PFSK-1 (cell line): ENCODE results near the gene TEAD2.

ENCODE experiments used
- FOXP2 ChIP-seq: optimal IDR thresholded peaks from 2 replicates; pipeline ENCODE3; 2011; ENCODE audit warnings: borderline replicate concordance, control low read depth, inconsistent platforms; ENCODE audit not compliant: insufficient read depth; ENCODE audit errors: extremely low read length, extremely low read depth
- POLR2AphosphoS5 ChIP-seq: IDR thresholded peaks from 2 replicates; pipeline ENCODE4 v1.6.1; 2012; ENCODE audit warnings: low read depth, mild to moderate bottlenecking, control low read depth, low read length, moderate library complexity
- REST ChIP-seq, 2 experiments: IDR thresholded peaks; 2 replicates each; pipeline versions ENCODE4 v1.6.1 to v1.8.0; 2011 to 2012; ENCODE audit warnings: low read depth in 2 of 2, low read length in 2 of 2, control low read depth in 1 of 2, inconsistent platforms in 1 of 2, mild to moderate bottlenecking in 1 of 2, moderate library complexity in 1 of 2; ENCODE audit not compliant: insufficient read depth in 1 of 2
- SIN3A ChIP-seq: IDR thresholded peaks from 2 replicates; pipeline ENCODE4 v1.6.1; 2012; ENCODE audit warnings: mild to moderate bottlenecking, low read length, moderate library complexity, borderline replicate concordance; ENCODE audit not compliant: insufficient read depth
- TAF1 ChIP-seq: IDR thresholded peaks from 2 replicates; pipeline ENCODE4 v1.6.1; 2012; ENCODE audit warnings: low read length, control low read depth, borderline replicate concordance; ENCODE audit not compliant: insufficient read depth

The TEAD2 gene

GRCh38 chr19:49328741-49329140 lies 33.5 kb downstream of the TEAD2 start:
- TF ChIP-seq FOXP2, result no peak
- no peak for TF ChIP-seq REST (IDR thresholded peaks at IDR 0.05; ENCODE audit: insufficient read depth in 1 of 2, low read depth in 2 of 2, low read length in 2 of 2)
- no peak for TF ChIP-seq POLR2AphosphoS5
- TF ChIP-seq TAF1, result no peak
- no peak for TF ChIP-seq SIN3A

- no peak for TF ChIP-seq SIN3A
- TF ChIP-seq REST (IDR thresholded peaks at IDR 0.05; ENCODE audit: insufficient read depth in 1 of 2, low read depth in 2 of 2, low read length in 2 of 2), result no peak
- TF ChIP-seq POLR2AphosphoS5, result no peak
- no peak for TF ChIP-seq FOXP2
- TF ChIP-seq TAF1, result no peak
Observed at GRCh38 chr19:49327878-49328544, 34.2 kb downstream of the TEAD2 start.

GRCh38 chr19:49326165-49326704 lies 36.0 kb downstream of the TEAD2 start:
- no peak for TF ChIP-seq FOXP2
- TF ChIP-seq REST (IDR thresholded peaks at IDR 0.05; ENCODE audit: insufficient read depth in 1 of 2, low read depth in 2 of 2, low read length in 2 of 2), result no peak
- no peak for TF ChIP-seq SIN3A
- no peak for TF ChIP-seq POLR2AphosphoS5
- TF ChIP-seq TAF1, result no peak

- no peak for TF ChIP-seq TAF1
- TF ChIP-seq POLR2AphosphoS5, result no peak
- TF ChIP-seq FOXP2, result no peak
- TF ChIP-seq SIN3A, result no peak
- TF ChIP-seq REST (IDR thresholded peaks at IDR 0.05; ENCODE audit: insufficient read depth in 1 of 2, low read depth in 2 of 2, low read length in 2 of 2), result no peak
Observed at GRCh38 chr19:49324801-49325576, 37.2 kb downstream of the TEAD2 start, which contains the start of gene SLC6A16. TSS of gene SLC6A16 (minus strand) at chr19:49325191. CDS start at chr19:49311347, 13,844 bp downstream.
